NCI-H526 treated with DMSO at 0.1 percent for 48 hours (cell line): ENCODE data around the gene NKAIN2.

Source experiments
- DNase-seq: peaks from one replicate; lab custom pipeline; 2025; lab: John Stamatoyannopoulos, UW

The NKAIN2 gene

GRCh38 chr6:124567401-124567800 lies 763.7 kb downstream of the NKAIN2 start:
- DNase-seq: no peak

GRCh38 chr6:124573953-124574352 lies 770.3 kb downstream of the NKAIN2 start:
- DNase-seq: no peak

- DNase-seq: no peak
Observed at GRCh38 chr6:124577734-124578281, 774.1 kb downstream of the NKAIN2 start.

GRCh38 chr6:124590001-124590400 lies 786.3 kb downstream of the NKAIN2 start:
- no peak for DNase-seq

- DNase-seq: no peak
Observed at GRCh38 chr6:124599656-124600055, 796.0 kb downstream of the NKAIN2 start.

- no peak for DNase-seq
Observed at GRCh38 chr6:124604719-124605118, 801.1 kb downstream of the NKAIN2 start.

GRCh38 chr6:124607119-124607627 lies 803.5 kb downstream of the NKAIN2 start:
- DNase-seq: no peak

- no peak for DNase-seq
Observed at GRCh38 chr6:124613031-124613430, 809.4 kb downstream of the NKAIN2 start.

GRCh38 chr6:124622351-124622750 lies 818.7 kb downstream of the NKAIN2 start:
- no peak for DNase-seq

- DNase-seq: no peak
Observed at GRCh38 chr6:124633655-124634054, 830.0 kb downstream of the NKAIN2 start.

GRCh38 chr6:124640432-124640831 lies 836.8 kb downstream of the NKAIN2 start:
- DNase-seq: no peak

- no peak for DNase-seq
Observed at GRCh38 chr6:124655866-124656265, 852.2 kb downstream of the NKAIN2 start.

- no peak for DNase-seq
Observed at GRCh38 chr6:124658053-124658452, 854.4 kb downstream of the NKAIN2 start.

GRCh38 chr6:124659427-124659826 lies 855.8 kb downstream of the NKAIN2 start:
- DNase-seq: no peak

- DNase-seq: no peak
Observed at GRCh38 chr6:124660185-124660584, 856.5 kb downstream of the NKAIN2 start.

- DNase-seq: no peak
Observed at GRCh38 chr6:124661097-124661661, 857.5 kb downstream of the NKAIN2 start.

GRCh38 chr6:124668028-124668427 lies 864.4 kb downstream of the NKAIN2 start:
- no peak for DNase-seq

- no peak for DNase-seq
Observed at GRCh38 chr6:124669713-124670480, 866.2 kb downstream of the NKAIN2 start.

- DNase-seq: no peak
Observed at GRCh38 chr6:124670801-124671200, 867.1 kb downstream of the NKAIN2 start.

GRCh38 chr6:124671324-124671723 lies 867.7 kb downstream of the NKAIN2 start:
- no peak for DNase-seq

- no peak for DNase-seq
Observed at GRCh38 chr6:124674042-124674441, 870.4 kb downstream of the NKAIN2 start.

GRCh38 chr6:124676033-124676432 lies 872.4 kb downstream of the NKAIN2 start:
- no peak for DNase-seq

GRCh38 chr6:124677874-124678273 lies 874.2 kb downstream of the NKAIN2 start:
- DNase-seq: no peak
